ENCODE measurements around the gene NASP. TPM values are rescaled to one million over a fixed set of nuclear protein-coding genes. Genes with fewer than 3 reads are reported as not detected.

NASP gene
- total and polyA plus RNA-seq, 2 of the 13 experiments (the other 11 are each of a cell fraction or from before 2014, with no cell fraction given) = 132 to 256 TPM

GRCh38 chr1:45550401-45551351, 33.2 kb upstream of the NASP start, which contains the start of gene AKR1A1 (continued):
- TF ChIP-seq ZFP1 (CRISPR knock-in tag; IDR thresholded peaks at IDR 0.05) = no peak
- peak; percentile 38; the same call in 1 of the 2 replicates for TF ChIP-seq BHLHE40 (IDR thresholded peaks at IDR 0.05; ENCODE audit: low read length)
- TF ChIP-seq, protein P1, sequence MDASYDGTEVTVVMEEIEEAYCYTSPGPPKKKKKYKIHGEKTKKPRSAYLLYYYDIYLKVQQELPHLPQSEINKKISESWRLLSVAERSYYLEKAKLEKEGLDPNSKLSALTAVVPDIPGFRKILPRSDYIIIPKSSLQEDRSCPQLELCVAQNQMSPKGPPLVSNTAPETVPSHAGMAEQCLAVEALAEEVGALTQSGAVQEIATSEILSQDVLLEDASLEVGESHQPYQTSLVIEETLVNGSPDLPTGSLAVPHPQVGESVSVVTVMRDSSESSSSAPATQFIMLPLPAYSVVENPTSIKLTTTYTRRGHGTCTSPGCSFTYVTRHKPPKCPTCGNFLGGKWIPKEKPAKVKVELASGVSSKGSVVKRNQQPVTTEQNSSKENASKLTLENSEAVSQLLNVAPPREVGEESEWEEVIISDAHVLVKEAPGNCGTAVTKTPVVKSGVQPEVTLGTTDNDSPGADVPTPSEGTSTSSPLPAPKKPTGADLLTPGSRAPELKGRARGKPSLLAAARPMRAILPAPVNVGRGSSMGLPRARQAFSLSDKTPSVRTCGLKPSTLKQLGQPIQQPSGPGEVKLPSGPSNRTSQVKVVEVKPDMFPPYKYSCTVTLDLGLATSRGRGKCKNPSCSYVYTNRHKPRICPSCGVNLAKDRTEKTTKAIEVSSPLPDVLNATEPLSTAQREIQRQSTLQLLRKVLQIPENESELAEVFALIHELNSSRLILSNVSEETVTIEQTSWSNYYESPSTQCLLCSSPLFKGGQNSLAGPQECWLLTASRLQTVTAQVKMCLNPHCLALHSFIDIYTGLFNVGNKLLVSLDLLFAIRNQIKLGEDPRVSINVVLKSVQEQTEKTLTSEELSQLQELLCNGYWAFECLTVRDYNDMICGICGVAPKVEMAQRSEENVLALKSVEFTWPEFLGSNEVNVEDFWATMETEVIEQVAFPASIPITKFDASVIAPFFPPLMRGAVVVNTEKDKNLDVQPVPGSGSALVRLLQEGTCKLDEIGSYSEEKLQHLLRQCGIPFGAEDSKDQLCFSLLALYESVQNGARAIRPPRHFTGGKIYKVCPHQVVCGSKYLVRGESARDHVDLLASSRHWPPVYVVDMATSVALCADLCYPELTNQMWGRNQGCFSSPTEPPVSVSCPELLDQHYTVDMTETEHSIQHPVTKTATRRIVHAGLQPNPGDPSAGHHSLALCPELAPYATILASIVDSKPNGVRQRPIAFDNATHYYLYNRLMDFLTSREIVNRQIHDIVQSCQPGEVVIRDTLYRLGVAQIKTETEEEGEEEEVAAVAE (CRISPR knock-in tag; IDR thresholded peaks at IDR 0.05; ENCODE audit: borderline replicate concordance) = peak; percentile 88; the same call in 1 of the 2 replicates
- no peak for TF ChIP-seq MYNN (CRISPR knock-in tag; IDR thresholded peaks at IDR 0.05; ENCODE audit: low read depth)
- TF ChIP-seq, protein P2, sequence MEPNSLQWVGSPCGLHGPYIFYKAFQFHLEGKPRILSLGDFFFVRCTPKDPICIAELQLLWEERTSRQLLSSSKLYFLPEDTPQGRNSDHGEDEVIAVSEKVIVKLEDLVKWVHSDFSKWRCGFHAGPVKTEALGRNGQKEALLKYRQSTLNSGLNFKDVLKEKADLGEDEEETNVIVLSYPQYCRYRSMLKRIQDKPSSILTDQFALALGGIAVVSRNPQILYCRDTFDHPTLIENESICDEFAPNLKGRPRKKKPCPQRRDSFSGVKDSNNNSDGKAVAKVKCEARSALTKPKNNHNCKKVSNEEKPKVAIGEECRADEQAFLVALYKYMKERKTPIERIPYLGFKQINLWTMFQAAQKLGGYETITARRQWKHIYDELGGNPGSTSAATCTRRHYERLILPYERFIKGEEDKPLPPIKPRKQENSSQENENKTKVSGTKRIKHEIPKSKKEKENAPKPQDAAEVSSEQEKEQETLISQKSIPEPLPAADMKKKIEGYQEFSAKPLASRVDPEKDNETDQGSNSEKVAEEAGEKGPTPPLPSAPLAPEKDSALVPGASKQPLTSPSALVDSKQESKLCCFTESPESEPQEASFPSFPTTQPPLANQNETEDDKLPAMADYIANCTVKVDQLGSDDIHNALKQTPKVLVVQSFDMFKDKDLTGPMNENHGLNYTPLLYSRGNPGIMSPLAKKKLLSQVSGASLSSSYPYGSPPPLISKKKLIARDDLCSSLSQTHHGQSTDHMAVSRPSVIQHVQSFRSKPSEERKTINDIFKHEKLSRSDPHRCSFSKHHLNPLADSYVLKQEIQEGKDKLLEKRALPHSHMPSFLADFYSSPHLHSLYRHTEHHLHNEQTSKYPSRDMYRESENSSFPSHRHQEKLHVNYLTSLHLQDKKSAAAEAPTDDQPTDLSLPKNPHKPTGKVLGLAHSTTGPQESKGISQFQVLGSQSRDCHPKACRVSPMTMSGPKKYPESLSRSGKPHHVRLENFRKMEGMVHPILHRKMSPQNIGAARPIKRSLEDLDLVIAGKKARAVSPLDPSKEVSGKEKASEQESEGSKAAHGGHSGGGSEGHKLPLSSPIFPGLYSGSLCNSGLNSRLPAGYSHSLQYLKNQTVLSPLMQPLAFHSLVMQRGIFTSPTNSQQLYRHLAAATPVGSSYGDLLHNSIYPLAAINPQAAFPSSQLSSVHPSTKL (CRISPR knock-in tag; IDR thresholded peaks at IDR 0.05) = peak; percentile 54; the same call in 1 of the 2 replicates
- TF ChIP-seq KIAA2018 (CRISPR knock-in tag; IDR thresholded peaks at IDR 0.05; ENCODE audit: borderline replicate concordance) = no peak
- no peak for TF ChIP-seq ZNF816 (CRISPR knock-in tag; IDR thresholded peaks at IDR 0.05; ENCODE audit: borderline replicate concordance)
- TF ChIP-seq ZNF383 (CRISPR knock-in tag; IDR thresholded peaks at IDR 0.05; ENCODE audit: borderline replicate concordance) = no peak
- no peak for TF ChIP-seq SRF (IDR thresholded peaks at IDR 0.05; ENCODE audit: low read depth, low read length)

Measured in HepG2 (cell line).